K562 (cell line): ENCODE results near the gene CALHM1. TPM values are rescaled to one million over a fixed set of nuclear protein-coding genes. Genes with fewer than 3 reads are reported as not detected.

Experiments used
- ATAC-seq: fragments of 200-7000 bp; cut with Tn5 transposase; 3 replicates; pipeline ENCODE4 v1.9.1; 2020; ENCODE audit warnings: moderate library complexity
- BruUV-seq: library from RNA; stranded (reverse); fragments of 400-500 nt; replicated peaks from 2 replicates; lab custom pipeline; 2021; lab: Mats Ljungman, UMichigan
- CTCF ChIA-PET: fragments of 300-600 bp; formaldehyde crosslinking; extraction: SDS; loops from one replicate; lab custom pipeline; 2021; ENCODE audit warnings: low intra/inter-chr PET ratio; lab: Yijun Ruan, JAX
- POLR2A ChIA-PET: fragments of 300-600, 350-650 bp; sonication (Branson Sonifier 250); formaldehyde crosslinking; extraction: SDS; loops from one replicate; lab custom pipeline; 2021; ENCODE audit warnings: antibody characterized with exemption, inconsistent platforms; lab: Yijun Ruan, JAX
- DNase-seq, 4 experiments: peaks; one replicate each; pipeline versions ENCODE4 v3.0.0 to v3.0.0-alpha.2; 2011 to 2018; ENCODE audit warnings: low spot score in 3 of 4, mixed read lengths in 3 of 4; ENCODE audit errors: extremely low read depth in 1 of 4
- FAIRE-seq: peaks from 2 replicates; lab custom pipeline; 2011; peaks lifted over from hg19 to GRCh38; lab: Jason Lieb, UNC
- H2AFZ ChIP-seq: 2 replicates; pipeline ENCODE4 v1.6.0; 2011; ENCODE audit warnings: low read depth, low read length, control low read depth, inconsistent platforms
- H3K27ac ChIP-seq: fragments of 200-600 bp; 3 replicates; pipeline ENCODE4 v1.8.0; 2011; ENCODE audit warnings: low read depth, mild to moderate bottlenecking, control low read depth, inconsistent platforms, low read length, moderate library complexity, mixed read lengths; ENCODE audit errors: extremely low read depth
- H3K27me3 ChIP-seq, 2 experiments: fragments of 300-600 bp in 1 of 2; 2 replicates in 1 of 2; 3 replicates in 1 of 2; pipeline versions ENCODE4 v1.6.0 to v1.8.0; 2011; ENCODE audit warnings: inconsistent platforms in 2 of 2, low read length in 2 of 2, mild to moderate bottlenecking in 1 of 2, mixed read lengths in 1 of 2, moderate library complexity in 1 of 2; ENCODE audit not compliant: control insufficient read depth in 2 of 2, insufficient read depth in 2 of 2
- H3K36me3 ChIP-seq: fragments of 300-600 bp; 3 replicates; pipeline ENCODE4 v1.8.0; 2011; ENCODE audit warnings: mild to moderate bottlenecking, low read length, inconsistent platforms; ENCODE audit not compliant: control insufficient read depth, insufficient read depth
- H3K4me1 ChIP-seq, 2 experiments: fragments of 200-600 bp in 1 of 2; replicated peaks in 1 of 2; 2 replicates in 1 of 2; 3 replicates in 1 of 2; pipeline versions ENCODE4 v1.5.1 to v1.8.0; 2011; ENCODE audit warnings: inconsistent platforms in 2 of 2, low read length in 2 of 2, mild to moderate bottlenecking in 1 of 2, mixed read lengths in 1 of 2, moderate library complexity in 1 of 2; ENCODE audit not compliant: control insufficient read depth in 2 of 2, insufficient read depth in 2 of 2
- H3K4me2 ChIP-seq: 2 replicates; pipeline ENCODE4 v1.6.1; 2011; ENCODE audit warnings: low read length, control low read depth, inconsistent platforms, mixed read lengths; ENCODE audit not compliant: insufficient read depth
- H3K4me3 ChIP-seq: fragments of 200-600 bp; sonication (generic), shearing (Covaris generic); 2 replicates; pipeline ENCODE4 v1.5.1; 2016; ENCODE audit warnings: control low read depth, inconsistent platforms
- H3K79me2 ChIP-seq: fragments of 200-600 bp; 3 replicates; pipeline ENCODE4 v1.8.0; 2011; ENCODE audit warnings: low read length, inconsistent platforms; ENCODE audit not compliant: control insufficient read depth, insufficient read depth
- H3K9ac ChIP-seq, 2 experiments: 2 replicates each; pipeline versions ENCODE4 v1.6.0 to v1.6.1; 2011; ENCODE audit warnings: low read depth in 2 of 2, low read length in 2 of 2, control low read depth in 1 of 2, inconsistent platforms in 1 of 2, mild to moderate bottlenecking in 1 of 2, mixed read lengths in 1 of 2; ENCODE audit not compliant: insufficient read depth in 1 of 2
- H3K9me1 ChIP-seq: one replicate; pipeline ENCODE4 v1.6.0; 2011; ENCODE audit warnings: inconsistent platforms, mild to moderate bottlenecking, low read length, moderate library complexity; ENCODE audit not compliant: control insufficient read depth, insufficient read depth
- H3K9me3 ChIP-seq: replicated peaks from 2 replicates; pipeline ENCODE4 v1.5.1; 2011; ENCODE audit warnings: low read depth, low read length, inconsistent platforms; ENCODE audit not compliant: control insufficient read depth, insufficient read depth
- H4K20me1 ChIP-seq: replicated peaks from 2 replicates; pipeline ENCODE4 v1.6.1; 2011; ENCODE audit warnings: low read length, inconsistent platforms, mixed read lengths; ENCODE audit not compliant: control insufficient read depth, insufficient read depth
- CBX2 ChIP-seq: fragments of 200-600 bp; sonication (generic); IDR thresholded peaks from one replicate; pipeline ENCODE4 v1.6.1; 2012; ENCODE audit warnings: mild to moderate bottlenecking, low read length, inconsistent platforms; ENCODE audit not compliant: insufficient read depth, poor library complexity, severe bottlenecking
- CBX8 ChIP-seq: fragments of 200-600 bp; sonication (generic); IDR thresholded peaks from 2 replicates; pipeline ENCODE4 v1.6.1; 2012; ENCODE audit warnings: borderline replicate concordance, mixed run types, low read depth, mild to moderate bottlenecking, moderate library complexity, mixed read lengths, low read length, control low read depth, inconsistent platforms; ENCODE audit not compliant: poor library complexity, severe bottlenecking; ENCODE audit errors: extremely low read depth
- CHD4 ChIP-seq: fragments of 200-600 bp; sonication (generic); IDR thresholded peaks from 3 replicates; pipeline ENCODE4 v1.6.1; 2012; ENCODE audit warnings: low read depth, mild to moderate bottlenecking, mixed read lengths, low read length, inconsistent platforms; ENCODE audit not compliant: insufficient read depth, insufficient replicate concordance, poor library complexity, severe bottlenecking
- FOS ChIP-seq: IDR thresholded peaks from 3 replicates; pipeline ENCODE4 v1.6.1; 2011; ENCODE audit not compliant: insufficient read length; ENCODE audit errors: extremely low read depth
- FOXJ3 ChIP-seq: sonication (generic); formaldehyde crosslinking; IDR thresholded peaks from 2 replicates; pipeline ENCODE4 v1.4.0; 2020; ENCODE audit warnings: mild to moderate bottlenecking, missing genetic modification reagents
- HDAC1 ChIP-seq, 2 experiments: fragments of 450-650 bp; IDR thresholded peaks; 2 replicates each; pipeline ENCODE4 v1.6.1; 2016 to 2017; ENCODE audit warnings: inconsistent platforms in 1 of 2, mild to moderate bottlenecking in 1 of 2, moderate library complexity in 1 of 2
- HEY1 ChIP-seq: fragments of 250-450 bp; sonication (Bioruptor Pico); IDR thresholded peaks from 2 replicates; pipeline ENCODE4 v1.5.0; 2020; ENCODE audit warnings: mild to moderate bottlenecking, moderate library complexity, borderline replicate concordance
- ILK ChIP-seq: fragments of 450-650 bp; IDR thresholded peaks from 2 replicates; pipeline ENCODE4 v1.6.1; 2016; ENCODE audit warnings: missing genetic modification characterization, low read depth, mild to moderate bottlenecking, missing compliant biosample characterization, moderate library complexity, borderline replicate concordance
- MAFK ChIP-seq: IDR thresholded peaks from 2 replicates; pipeline ENCODE4 v1.6.1; 2011; ENCODE audit warnings: low read length, improper control_type of control experiment
- MECOM ChIP-seq: fragments of 250-450 bp; sonication (Bioruptor Pico); IDR thresholded peaks from 2 replicates; pipeline ENCODE4 v1.8.0; 2022; ENCODE audit warnings: inconsistent platforms
- MIER1 ChIP-seq: fragments of 450-650 bp; IDR thresholded peaks from 2 replicates; pipeline ENCODE4 v1.6.1; 2016; ENCODE audit warnings: antibody characterized with exemption, mild to moderate bottlenecking, low read depth
- MTA1 ChIP-seq: fragments of 450-650 bp; IDR thresholded peaks from 2 replicates; pipeline ENCODE4 v1.6.1; 2017; ENCODE audit warnings: borderline replicate concordance
- MYC ChIP-seq, 2 experiments: fragments of 250-450 bp in 1 of 2; sonication (Bioruptor Pico) in 1 of 2; IDR thresholded peaks; 2 replicates each; pipeline versions ENCODE4 v1.5.1 to v1.6.1; 2012 to 2021; ENCODE audit warnings: low read depth in 2 of 2, borderline replicate concordance in 1 of 2, improper control_type of control experiment in 1 of 2, low read length in 1 of 2, mild to moderate bottlenecking in 1 of 2, moderate library complexity in 1 of 2
- PHB2 ChIP-seq: fragments of 450-650 bp; IDR thresholded peaks from 2 replicates; pipeline ENCODE4 v1.6.1; 2017; ENCODE audit warnings: low read depth
- POLR2AphosphoS5 ChIP-seq: IDR thresholded peaks from 2 replicates; pipeline ENCODE4 v1.6.1; 2011; ENCODE audit warnings: mild to moderate bottlenecking, low read depth, low read length, moderate library complexity; ENCODE audit not compliant: control insufficient read depth, insufficient read depth
- SLC30A9 ChIP-seq: fragments of 250-450 bp; sonication (Bioruptor Pico); IDR thresholded peaks from 2 replicates; pipeline ENCODE4 v1.8.0; 2022; ENCODE audit warnings: mild to moderate bottlenecking, moderate library complexity
- THRAP3 ChIP-seq: fragments of 450-650 bp; IDR thresholded peaks from 2 replicates; pipeline ENCODE4 v1.6.1; 2016; ENCODE audit warnings: mild to moderate bottlenecking, inconsistent platforms, borderline replicate concordance
- ZNF57 ChIP-seq: fragments of 450-650 bp; formaldehyde crosslinking; IDR thresholded peaks from 2 replicates; pipeline ENCODE4 v1.4.0; 2020; ENCODE audit warnings: mild to moderate bottlenecking, moderate library complexity
- WGBS: fragments of 100-300 bp; shearing (Covaris generic); methylation state at CpG from one replicate; pipeline ENCODE4 v1.1.6; 2016; ENCODE audit warnings: low coverage, mixed read lengths; ENCODE audit not compliant: insufficient coverage; ENCODE audit errors: missing lambda C conversion rate; 5-methylcytosine and 5-hydroxymethylcytosine counted together
- in situ Hi-C: fragments of 300-500 bp; cut with MboI; formaldehyde crosslinking; loops from 4 replicates; pipeline ENCODE4 v1.15.0; 2018; ENCODE audit warnings: inconsistent platforms, mixed read lengths
- intact Hi-C: fragments of 100-400 bp; cut with micrococcal nuclease; formaldehyde crosslinking; loops from 2 replicates; pipeline ENCODE4 v1.14.2; 2022
- polyA plus RNA-seq, 8 experiments: library from polyadenylated mRNA; depleted of rRNA in 4 of 8; stranded (reverse) in 5 of 8; unstranded in 3 of 8; fragments of >200 nt; fragmentation: Nextera tagmentation in 2 of 8; fragmentation: Illumina TruSeq in 1 of 8; extraction: Ambion mirVana in 2 of 8; extraction: Trizol in 1 of 8; gene quantifications; 2 replicates each; pipeline versions ENCODE4 v1.2.1 to v1.2.3, GENCODE V29; 2011 to 2014; ENCODE audit warnings: inconsistent platforms in 1 of 8, missing spikeins in 1 of 8
- total RNA-seq, 7 experiments: library from RNA; depleted of rRNA in 6 of 7; stranded (reverse); fragments of >200 nt in 6 of 7; fragmentation: Illumina TruSeq in 2 of 7; extraction: Trizol in 2 of 7; gene quantifications; 2 replicates each; pipeline versions ENCODE4 v1.2.1 to v1.2.3, GENCODE V29; 2011 to 2021; ENCODE audit warnings: low replicate concordance in 1 of 7
- TF ChIP-seq, protein P1 (sequence below): fragments of 250-450 bp; sonication (Bioruptor Pico); IDR thresholded peaks from 2 replicates; pipeline ENCODE4 v1.5.0; 2021; ENCODE audit warnings: mild to moderate bottlenecking, borderline replicate concordance
- TF ChIP-seq, protein P2 (sequence below): fragments of 250-450 bp; sonication (Bioruptor Pico); IDR thresholded peaks from 2 replicates; pipeline ENCODE4 v1.5.0; 2021

CALHM1 gene
- total and polyA plus RNA-seq, 9 of the 15 experiments (the other 6 are each of a cell fraction or from before 2014, with no cell fraction given): 0.03 TPM; not detected in 8

DNA sequence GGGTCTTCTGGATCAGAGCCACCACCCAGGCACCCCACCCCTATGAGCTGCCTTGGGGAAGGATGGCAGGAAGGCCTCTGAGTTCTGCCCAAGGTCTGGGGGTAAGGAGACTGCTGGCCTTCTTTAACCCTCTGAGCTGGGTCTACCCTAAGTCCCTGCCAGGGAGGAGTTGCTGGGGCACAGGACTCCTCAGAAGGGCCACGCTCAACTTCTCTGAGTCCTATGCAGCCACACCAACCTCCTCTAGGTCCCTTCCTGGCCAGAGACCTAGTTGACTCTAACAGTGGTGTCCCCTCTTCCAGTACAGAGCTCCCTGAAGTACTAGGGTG is 32.2 kb upstream of the CALHM1 start:
- H3K4me3 ChIP-seq: no peak overlapping the region
- H3K9me1 ChIP-seq: no peaks in the 10 kb centered on the region
- BruUV-seq: no TSS peak
- intact Hi-C loops (no loop called here), in situ Hi-C loops (no loop called here)
- ATAC-seq: no peak
- H3K27ac ChIP-seq: no peak overlapping the region
- H3K4me2 ChIP-seq: no peak overlapping the region
- no peak overlapping the region for H2AFZ ChIP-seq
- H3K4me1 ChIP-seq: peaks cover 0 to 14% of the 10 kb centered on the region in 2 experiments; a peak in 2 of 5 replicates
- peaks cover 11 to 46% of the 10 kb centered on the region in 2 experiments; a peak in 4 of 5 replicates for H3K27me3 ChIP-seq
- no peaks in the 10 kb centered on the region; the same call in 1 of the 2 replicates for H4K20me1 ChIP-seq
- H3K79me2 ChIP-seq: no peaks in the 10 kb centered on the region
- H3K9me3 ChIP-seq: no peaks in the 10 kb centered on the region
- DNase-seq: no peak
- no peak for FAIRE-seq
- ChIA-PET POLR2A (interaction anchor here (0.8 to 1.7 kb wide), 5 partner anchors 9 to 19 kb away, joined by 3 to 4 read pairs (median 3); no protein-coding TSS in a partner anchor), CTCF (no interaction called here)
- no peak overlapping the region for H3K9ac ChIP-seq
- no peaks in the 10 kb centered on the region for H3K36me3 ChIP-seq
- WGBS: 40% methylated on average over 1 of the region's 1 CpG
- TF ChIP-seq CBX8 (no peak), POLR2AphosphoS5 (no peak), HEY1 (CRISPR knock-in tag) (no peak), HDAC1 (IDR thresholded peaks at IDR 0.05) (no peak), MAFK (no peak), FOS (no peak), ILK (no peak), PHB2 (no peak), SLC30A9 (CRISPR knock-in tag) (no peak), CHD4 (no peak), MTA1 (no peak), MECOM (CRISPR knock-in tag) (no peak), ZNF57 (CRISPR knock-in tag) (no peak), MYC (IDR thresholded peaks at IDR 0.05; ENCODE audit: low read depth, low read length) (no peak), MYC (CRISPR knock-in tag; IDR thresholded peaks at IDR 0.05; ENCODE audit: borderline replicate concordance, low read depth) (no peak), THRAP3 (no peak), CBX2 (no peak), MIER1 (no peak), FOXJ3 (no peak)
- TF ChIP-seq, protein P1, sequence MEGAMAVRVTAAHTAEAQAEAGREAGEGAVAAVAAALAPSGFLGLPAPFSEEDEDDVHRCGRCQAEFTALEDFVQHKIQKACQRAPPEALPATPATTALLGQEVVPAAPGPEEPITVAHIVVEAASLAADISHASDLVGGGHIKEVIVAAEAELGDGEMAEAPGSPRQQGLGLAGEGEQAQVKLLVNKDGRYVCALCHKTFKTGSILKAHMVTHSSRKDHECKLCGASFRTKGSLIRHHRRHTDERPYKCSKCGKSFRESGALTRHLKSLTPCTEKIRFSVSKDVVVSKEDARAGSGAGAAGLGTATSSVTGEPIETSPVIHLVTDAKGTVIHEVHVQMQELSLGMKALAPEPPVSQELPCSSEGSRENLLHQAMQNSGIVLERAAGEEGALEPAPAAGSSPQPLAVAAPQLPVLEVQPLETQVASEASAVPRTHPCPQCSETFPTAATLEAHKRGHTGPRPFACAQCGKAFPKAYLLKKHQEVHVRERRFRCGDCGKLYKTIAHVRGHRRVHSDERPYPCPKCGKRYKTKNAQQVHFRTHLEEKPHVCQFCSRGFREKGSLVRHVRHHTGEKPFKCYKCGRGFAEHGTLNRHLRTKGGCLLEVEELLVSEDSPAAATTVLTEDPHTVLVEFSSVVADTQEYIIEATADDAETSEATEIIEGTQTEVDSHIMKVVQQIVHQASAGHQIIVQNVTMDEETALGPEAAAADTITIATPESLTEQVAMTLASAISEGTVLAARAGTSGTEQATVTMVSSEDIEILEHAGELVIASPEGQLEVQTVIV (CRISPR knock-in tag): no peak
- TF ChIP-seq, protein P2, sequence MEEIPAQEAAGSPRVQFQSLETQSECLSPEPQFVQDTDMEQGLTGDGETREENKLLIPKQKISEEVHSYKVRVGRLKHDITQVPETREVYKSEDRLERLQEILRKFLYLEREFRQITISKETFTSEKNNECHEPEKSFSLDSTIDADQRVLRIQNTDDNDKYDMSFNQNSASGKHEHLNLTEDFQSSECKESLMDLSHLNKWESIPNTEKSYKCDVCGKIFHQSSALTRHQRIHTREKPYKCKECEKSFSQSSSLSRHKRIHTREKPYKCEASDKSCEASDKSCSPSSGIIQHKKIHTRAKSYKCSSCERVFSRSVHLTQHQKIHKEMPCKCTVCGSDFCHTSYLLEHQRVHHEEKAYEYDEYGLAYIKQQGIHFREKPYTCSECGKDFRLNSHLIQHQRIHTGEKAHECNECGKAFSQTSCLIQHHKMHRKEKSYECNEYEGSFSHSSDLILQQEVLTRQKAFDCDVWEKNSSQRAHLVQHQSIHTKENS (CRISPR knock-in tag): no peak
- TF ChIP-seq, all 486 proteins: peak for 0
